Renal cortex interstitium (tissue), 11 donors: Measurements from ENCODE around the gene MARK2. TPM values are rescaled to one million over a fixed set of nuclear protein-coding genes. Genes with fewer than 3 reads are reported as not detected.
"Not testable (repeated sequence)": the region's sequence is repeated elsewhere in the genome, so short reads cannot be mapped to it uniquely, and the experiment has no call there.

Experiments used
- DNase-seq, 11 donors: peaks; one replicate each; pipeline ENCODE4 v3.0.0-alpha.2; 2013; ENCODE audit warnings: low read depth in 9 of 11, low spot score in 4 of 11; ENCODE audit errors: extremely low read depth in 1 of 11
- polyA plus RNA-seq, 3 donors: library from polyadenylated mRNA; unstranded; fragments of 120-200 nt; gene quantifications; one replicate each; pipeline ENCODE4 v1.2.1, GENCODE V29; 2013; ENCODE audit not compliant: insufficient read length in 3 of 3

MARK2 gene
- polyA plus RNA-seq, 3 donors: 35.6 to 39.9 (median 36.0) TPM

DNA sequence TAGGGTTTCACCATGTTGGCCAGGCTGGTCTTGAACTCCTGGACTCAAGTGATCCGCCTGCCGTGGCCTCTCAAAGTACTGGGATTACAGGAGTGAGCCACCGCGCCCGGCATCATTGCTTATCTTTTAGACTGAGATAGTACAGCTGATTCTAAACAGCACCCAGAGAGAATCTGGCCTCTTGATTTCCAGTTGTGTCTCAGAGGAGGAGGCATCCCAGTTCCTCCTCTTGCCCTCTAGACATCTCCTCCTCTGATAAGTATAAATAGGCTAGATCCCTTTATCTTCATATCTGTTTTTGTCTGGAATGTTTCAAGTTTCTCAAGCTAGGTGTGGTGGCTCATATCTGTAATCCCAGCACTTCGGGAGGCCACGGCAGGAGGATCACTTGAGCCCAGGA, 7.0 kb downstream of the MARK2 start:
- no peak for DNase-seq

DNA sequence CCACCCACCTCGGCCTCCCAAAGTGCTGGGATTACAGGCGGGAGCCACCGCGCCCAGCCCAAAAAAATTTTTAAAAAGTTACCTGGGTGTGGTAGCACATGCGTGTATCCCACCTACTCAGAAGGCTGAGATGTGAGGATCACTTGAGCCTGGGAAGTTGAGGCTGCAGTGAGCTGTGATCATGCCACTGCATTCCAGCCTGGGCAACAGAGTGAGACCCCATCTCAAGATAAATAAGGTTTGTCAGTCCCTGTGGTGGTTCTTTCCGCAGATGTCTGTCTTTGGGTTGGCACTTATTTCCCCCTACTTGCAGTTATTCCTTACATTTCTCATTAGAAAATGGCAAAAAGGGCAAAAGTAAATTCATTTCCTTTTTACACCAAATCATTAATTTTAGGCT, 8.0 kb downstream of the MARK2 start:
- DNase-seq: no peak

DNA sequence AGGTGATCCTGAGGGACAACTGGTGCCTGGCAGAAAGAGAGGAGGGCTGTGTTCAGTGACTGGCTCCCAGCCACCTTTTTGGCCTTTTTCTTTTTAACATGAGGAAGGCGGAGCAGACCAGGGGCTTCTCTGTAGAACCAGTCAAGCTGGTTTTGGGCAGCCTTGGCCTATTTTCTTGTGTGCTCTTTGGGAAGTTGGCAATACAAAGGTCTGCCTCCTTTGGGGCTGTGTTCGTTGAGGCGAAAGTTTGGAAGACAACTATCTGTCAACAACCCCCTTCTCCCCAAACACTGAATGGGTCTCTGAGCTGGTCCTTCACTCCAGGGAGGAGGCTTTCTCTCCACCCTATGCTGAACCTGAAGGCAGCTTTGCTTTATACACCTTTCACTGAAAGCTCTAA, 8.5 kb downstream of the MARK2 start:
- DNase-seq: peak in 1 of 11 donors; percentile 45

DNA sequence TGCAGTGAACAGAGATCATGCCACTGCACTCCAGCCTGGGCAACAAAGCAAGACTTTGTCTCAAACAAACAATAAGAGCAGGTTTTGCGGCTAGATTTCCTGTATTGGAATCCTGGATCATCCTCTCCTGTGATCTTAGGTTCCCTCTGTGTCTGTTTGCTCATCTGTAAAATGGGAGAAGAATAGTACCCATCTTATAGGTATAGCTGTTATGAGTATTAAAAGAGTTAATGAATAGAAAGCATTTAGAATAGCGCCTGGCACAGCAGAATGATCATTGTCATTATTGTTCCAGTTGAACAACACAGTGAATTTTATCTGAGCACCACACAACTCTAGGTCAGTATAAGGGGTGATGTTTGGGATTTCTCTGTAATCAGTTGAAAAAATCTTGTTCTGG, 10.8 kb downstream of the MARK2 start:
- DNase-seq: no peak

DNA sequence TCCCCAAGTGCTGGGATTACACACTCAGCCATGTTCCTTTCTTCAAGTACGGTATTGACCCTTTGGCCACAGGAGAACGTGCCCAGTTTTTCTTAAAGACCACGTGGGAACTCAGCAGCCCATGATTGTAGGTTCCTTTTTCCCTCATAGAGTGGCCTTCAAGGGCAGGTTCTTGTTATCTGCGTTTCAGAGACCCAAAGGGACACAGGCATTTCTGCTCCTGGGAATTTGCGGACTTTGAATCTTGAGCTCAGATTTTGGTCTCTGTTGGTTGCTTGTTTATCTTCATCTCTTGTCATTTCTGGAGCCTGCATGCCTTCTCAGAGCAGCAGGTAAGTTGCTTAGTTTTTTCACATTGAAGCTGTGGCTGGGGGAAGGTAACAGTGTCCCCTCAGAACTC, 12.0 kb downstream of the MARK2 start:
- DNase-seq: no peak

DNA sequence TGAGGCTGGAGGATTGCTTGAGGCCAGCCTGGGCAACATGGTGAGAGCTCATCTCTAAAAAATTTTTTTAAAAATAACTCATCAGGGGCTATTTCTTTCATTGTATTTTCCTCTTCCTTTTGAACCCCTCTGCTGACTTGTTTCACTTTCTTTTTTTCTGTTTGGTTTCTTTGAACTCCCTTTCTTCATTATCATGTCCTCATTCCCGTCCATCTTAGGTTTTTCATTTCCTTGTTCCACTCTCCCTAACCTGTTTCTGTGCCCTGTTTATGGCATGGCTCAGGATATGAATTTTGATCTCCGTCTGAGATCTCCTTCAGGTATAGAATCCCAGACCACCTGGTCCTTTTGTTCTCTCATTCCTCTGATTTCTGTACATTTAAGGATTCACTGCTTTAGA, 12.5 kb downstream of the MARK2 start:
- DNase-seq: no peak

DNA sequence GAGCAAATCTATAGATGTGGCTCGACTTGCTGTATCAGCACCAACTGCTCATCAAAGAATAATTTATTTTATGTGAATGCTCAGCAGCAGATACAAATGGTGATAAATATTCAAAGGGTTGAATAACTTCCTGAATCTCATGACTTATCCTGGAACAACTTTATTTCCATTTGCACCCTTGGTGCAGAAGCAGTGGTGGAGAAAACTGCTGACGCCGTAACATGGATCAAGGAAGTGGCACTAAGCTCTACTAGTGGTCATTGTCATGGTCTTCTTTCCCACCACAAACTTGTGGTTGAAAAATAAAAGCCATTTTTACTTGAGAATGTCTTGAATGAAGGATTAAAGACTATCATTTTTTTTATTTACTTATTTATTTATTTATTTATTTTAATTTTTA, 14.6 kb downstream of the MARK2 start:
- DNase-seq: no peak

DNA sequence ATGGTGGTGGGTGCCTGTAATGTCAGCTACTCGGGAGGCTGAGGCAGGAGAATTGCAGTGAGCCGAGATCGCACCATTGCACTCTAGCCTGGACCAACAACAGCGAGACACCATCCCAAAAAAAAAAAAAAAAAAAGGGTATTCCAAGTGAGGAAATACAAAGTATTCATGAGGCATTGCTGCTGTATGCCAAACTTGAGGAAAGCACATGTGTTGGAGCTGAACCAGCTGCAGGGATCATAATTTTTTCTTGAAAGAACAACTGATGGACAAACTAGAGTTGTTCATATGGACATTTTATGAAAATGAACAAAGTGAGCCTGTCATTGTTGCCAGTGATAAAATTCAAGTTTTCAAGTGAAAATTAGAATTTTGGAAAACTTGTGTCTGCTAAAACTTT, 15.8 kb downstream of the MARK2 start:
- no peak for DNase-seq

DNA sequence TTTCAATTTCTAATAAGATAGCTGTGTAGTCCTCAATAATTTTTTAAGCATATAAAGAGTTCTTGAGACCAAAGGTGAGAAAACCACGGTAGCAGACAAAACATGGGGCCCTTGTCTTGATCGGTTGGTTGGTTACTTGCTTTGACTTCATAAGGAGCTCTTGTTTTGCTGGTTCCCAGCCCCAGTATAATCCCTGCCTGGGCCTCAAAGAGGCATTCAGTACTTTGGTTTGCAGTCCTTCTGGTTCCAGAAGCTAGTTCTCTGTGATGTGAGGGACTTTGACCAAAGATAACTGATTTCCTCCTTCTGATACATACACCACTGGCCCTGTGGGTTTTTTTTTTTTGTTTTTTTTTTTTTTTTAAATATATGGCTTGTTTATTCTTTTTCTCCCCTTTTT, 17.1 kb downstream of the MARK2 start:
- DNase-seq: no peak

DNA sequence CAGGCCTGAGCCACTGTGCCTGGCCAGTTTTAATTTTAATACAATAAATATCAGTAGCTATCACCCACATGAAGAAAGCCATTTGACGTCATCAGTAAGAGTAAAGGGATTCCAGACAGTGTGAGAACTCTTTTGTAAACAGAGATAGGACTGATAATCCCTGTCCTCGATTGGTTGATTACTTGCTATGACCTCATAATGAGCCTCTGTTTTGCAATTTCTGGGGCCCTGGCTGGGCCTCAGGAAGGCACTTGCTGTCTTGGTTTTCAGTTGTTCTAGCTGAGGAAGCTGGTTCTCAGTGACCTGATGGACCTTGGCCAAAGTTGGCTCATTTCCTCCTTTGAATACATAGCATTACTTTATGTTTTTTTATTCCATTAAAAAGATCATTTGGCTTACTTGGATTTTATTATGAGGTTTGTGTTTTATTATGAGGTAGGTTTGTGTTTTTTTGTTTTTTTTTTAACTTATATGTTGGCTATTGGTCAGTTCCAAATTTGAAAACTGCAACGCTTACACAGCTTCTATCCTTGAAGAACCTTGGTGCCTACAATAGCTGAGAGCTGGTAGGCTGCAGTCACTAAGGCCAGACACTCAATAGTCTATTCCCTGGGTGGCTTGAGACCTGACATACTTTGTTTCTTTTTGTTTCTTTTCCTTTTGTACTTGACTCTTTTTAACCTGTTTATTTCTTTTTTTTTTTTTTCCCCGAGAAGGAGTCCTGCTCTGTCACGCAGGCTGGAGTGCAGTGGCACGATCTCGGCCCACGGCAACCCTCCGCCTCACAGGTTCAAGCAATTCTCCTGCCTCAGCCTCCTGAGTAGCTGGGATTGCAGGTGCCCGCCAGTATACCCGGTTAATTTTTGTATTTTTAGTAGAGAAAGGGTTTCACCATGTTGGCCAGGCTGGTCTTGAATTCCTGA, 20.0 kb downstream of the MARK2 start:
- DNase-seq: no peak

DNA sequence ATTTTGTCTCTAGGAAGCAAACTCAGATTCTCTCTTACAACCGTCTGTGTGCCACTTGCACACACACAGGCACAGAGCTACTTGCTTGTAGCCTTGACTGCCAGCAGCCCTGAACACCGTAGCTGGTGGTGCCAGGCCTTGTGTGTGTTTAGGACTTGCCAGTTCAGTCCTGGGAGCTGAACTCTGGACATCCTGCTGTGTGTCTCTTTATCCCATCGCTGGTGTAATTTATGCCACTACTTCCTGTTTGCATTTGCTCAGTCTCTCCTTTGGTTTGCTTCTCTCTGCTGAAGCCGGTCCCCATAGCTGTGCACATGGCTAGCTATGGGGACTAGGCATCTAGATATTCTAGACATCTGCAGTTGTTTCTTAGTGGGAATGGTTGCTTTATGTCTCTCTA, 24.0 kb downstream of the MARK2 start:
- DNase-seq: no peak

DNA sequence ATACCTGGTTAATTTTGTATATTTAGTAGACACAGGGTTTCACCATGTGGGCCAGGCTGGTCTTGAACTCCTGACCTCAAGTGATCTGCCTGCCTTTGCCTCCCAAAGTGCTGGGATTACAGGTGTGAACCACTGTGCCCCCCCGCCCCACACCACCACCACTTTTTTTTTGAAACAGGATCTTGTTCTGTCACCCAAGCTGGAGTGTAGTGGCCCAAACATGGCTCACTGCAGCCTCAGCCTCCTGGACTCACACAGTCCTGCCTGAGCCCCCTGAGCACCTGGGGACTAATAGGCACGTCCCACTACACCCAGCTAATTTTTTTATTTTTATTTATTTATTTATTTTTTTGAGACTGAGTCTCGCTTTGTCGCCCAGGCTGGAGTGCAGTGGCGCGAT, 24.7 kb downstream of the MARK2 start:
- not testable (repeated sequence) for DNase-seq

DNA sequence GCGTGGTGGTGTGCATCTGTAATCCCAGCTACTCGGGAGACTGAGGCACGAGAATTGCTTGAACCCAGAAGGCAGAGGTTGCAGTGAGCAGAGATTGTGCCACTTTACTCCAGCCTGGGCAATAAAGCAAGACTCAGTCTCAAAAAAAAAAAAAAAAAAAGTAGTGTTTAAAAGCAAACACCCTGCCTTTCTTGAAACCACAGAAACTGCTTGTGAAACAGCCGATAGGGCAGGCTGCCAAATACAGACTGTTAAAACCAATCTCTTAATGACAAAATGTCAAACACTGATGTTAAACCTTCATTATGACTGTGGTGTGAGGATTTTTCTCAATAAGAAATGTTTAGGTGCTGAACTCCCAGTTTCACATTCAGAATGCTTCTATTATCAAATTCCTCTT, 27.3 kb downstream of the MARK2 start:
- no peak for DNase-seq

DNA sequence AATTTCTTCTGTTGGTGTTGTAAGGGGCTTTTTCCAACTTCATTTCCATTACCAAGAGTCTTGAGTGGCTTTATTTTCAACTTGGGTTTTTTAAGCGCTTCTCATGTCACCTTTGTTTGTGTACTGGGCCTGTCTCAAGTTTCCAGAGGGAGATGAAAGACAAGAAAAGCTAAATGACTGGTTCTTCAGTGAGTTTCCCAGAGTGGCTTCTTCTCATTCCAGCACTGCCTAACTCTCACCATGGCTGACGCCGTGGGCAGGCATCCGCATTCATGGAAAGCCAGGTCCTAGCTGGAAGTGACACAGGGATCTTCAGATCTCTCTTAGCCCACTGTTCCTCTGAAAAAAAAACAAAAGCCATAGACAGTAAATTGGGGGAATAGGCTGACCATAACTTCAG, 28.6 kb downstream of the MARK2 start:
- no peak for DNase-seq

DNA sequence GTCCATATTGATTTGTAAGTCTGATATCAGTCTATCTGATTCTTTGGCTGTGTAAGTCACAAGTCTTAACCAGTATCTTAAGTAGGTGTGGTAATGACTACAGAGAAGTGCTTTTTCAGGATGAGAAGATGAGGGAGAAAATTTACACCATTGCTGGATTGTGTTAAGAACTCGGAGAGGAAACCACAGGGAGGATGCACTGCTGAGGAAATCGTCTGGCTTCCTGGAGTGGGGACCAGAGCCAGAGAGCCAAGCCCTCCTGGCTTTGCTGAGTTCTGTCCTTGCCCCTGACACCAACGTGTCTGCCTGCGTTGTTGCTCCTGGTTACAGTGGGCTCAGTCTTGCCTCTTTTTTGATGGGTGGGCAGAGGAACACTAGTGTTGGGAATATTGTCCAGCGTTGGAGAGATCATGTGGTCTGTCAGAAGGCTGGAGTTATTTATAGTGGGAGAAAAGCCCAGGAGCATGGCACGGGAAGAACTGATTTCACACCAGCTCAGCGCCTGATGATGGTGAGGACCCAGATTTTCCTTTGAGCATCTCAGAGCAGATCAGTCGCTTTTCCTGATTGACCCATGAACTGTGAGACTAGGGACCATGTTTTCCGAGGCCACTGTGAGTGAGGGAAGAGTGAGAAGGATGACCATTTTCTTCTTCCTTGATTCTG, 29.6 kb downstream of the MARK2 start:
- DNase-seq: no peak

DNA sequence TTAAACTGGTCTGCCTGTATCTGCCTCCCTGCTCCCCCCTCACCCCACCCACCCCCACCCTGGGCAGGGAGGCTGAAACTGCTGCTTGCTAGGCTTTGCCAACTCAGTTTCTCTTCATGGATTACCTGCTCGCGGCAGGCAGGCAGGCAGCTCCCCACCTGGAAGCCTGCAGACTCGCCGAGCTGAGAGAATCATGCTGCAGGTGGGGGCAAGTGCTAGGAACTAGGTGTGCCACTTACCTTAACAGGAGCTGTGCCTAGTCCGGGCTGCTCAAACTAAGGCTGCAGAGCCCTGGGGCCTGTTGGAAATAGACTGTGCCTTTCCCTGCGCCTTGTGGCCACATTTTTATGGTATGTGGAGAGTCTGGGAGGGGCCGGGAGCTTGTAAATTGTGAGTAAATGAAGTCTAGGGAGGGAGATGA, 30.3 kb downstream of the MARK2 start:
- DNase-seq: no peak

DNA sequence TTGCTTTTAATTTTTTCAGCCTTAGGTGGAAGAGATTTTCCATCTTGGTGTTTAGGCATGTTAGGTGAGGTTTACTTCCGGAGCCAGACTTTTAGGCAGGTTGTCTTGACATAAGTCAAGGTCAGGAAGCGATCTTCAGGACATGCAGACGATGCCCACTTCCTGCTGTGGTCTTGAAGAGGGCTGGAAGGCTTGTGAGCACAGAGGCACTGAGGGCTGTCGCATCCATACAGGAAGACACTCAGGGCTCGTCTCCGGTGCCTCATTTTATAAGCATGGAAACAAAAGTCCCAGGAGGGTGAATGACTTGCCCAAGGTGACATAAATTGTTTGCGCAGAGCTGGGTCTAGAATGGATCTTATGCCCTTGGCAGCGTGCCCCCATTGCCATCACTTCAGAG, 30.8 kb downstream of the MARK2 start:
- DNase-seq: no peak

DNA sequence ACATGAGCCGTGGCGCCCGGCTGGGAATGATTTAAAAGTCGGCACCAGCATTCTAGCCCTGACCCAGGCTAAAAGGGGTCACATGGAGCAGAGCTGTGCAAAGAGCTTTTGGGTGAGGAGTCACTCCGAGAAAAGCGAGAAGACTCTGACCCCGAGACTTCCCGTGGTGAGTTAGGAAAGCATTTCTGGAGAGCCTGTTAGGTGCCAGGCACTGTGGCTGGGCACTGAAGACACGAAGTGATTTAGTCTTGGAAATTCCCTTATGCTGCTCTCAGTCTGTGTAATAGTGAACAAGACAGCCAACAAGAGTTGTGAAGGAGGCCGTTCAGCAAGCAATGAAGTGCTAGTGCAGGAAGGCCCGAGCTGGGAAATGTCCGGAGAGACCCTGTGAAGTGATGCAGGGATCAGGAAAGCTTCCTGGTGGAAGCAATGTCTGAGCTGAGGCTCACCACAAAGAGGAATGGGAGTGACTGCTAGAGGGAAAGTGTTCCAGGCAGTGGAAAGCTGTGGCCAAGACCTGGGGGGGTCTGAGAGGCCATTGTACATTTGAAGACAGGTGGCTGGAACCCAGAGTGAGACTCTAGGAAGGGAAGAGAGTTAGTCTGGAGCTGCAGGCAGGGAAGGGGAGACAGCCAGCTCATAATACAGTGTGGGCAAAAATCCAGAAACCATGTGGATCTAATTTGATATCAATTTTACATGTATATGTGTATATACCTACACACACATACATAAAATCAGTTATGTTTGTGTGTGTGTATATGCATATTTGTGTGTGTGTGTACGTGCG, 31.6 kb downstream of the MARK2 start:
- DNase-seq: no peak

DNA sequence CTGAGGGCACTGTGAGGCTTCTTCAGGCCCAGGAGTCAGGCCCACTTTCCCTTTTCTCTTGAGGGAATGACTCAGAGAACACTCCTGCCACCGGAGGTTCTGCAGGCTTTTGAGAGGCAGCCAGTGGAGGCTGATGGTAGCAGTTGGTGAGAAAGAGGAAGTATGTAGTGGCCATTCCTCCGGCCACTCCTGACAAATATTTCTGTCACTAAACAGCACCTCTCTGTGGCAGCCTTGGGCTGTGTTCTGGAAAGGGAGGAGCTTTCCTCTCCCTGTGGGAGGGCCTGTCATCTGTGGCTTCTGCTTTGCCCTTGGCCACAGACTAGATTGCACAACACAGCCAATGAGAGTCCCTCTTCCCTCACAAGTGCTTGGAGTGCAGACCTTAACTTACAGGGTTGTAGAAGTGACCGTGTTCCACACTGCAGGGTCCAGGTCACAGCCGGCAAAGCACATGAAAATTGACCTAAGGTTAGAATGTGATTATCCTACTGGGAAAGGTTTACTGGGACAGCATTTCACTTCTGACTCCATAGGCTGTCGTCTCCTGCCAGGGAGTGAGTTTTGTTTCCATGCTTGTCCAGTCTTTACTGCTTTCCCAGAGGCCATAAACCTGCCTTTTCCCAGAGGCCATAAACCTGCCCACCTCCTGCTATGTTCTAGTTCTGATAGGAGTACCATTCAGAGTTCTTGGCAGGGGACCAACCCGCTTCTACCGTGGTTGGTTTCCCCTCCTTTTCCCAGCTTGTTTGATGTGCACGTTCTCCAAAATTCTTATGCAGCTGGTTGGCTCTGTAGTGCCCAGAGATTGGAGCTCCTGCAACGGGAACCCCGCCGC, 33.3 kb downstream of the MARK2 start:
- peak in 9 of 11 donors; percentile 44 to 81 (median 63) for DNase-seq
